GM21619 (cell line): ENCODE data around the gene STIM1.

Experiments
- ATAC-seq: cut with Tn5 transposase; IDR thresholded peaks from one replicate; pipeline ENCODE4 v1.9.1; 2021; ENCODE audit not compliant: unreplicated experiment

The STIM1 gene

DNA sequence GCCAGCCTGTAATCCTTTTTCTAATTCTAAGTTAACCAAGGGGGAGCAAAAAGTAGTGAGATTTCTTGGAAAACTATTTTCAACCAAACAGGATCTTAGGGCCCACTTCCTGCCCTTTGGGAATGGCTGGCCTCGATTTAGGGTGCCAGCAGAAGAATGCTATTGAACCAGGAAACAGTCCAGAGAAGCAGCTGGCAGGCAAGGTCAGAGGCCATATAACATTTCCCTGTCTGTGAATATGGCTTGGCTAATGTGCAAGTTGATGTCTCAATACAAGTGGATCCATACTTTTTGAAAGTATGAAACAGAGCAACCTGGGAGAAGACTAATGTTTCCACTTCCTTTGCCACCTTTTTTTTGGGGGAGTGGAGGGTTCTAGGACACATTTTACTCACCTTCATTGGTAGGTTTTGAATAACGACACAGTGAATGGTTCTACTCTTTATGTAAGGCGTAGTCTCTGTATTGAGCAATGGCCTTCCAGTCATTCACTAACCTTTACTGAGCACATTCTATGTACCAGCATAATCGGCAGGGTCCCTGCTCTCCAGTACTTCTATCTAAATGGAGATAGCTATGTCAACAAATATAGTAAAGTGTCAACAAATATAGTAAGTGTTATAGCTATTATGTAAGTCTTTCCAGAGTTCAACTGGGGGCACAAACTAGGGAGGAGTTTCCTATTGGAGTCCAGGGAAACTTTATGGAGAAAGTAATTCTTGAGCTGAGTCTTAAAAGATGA lies 204.9 kb downstream of the STIM1 start:
- ATAC-seq: no peak

DNA sequence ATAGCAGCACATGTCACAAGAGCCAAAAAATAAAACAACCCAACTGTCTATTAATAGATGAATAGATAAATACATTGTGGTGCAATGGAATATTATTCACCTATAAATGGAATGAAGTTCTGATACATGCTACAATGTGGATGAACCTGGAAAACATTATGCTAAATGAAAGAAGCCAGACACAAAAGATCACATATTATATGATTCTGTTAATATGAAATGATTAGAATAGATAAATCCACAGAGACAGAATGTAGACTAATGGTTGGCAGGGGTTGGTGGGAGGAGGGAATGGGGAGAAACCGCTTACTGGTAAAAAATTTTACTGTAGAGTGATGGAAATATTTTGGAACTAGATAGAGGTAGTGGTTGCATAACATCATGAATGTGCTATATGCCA lies 206.2 kb downstream of the STIM1 start:
- no peak for ATAC-seq

DNA sequence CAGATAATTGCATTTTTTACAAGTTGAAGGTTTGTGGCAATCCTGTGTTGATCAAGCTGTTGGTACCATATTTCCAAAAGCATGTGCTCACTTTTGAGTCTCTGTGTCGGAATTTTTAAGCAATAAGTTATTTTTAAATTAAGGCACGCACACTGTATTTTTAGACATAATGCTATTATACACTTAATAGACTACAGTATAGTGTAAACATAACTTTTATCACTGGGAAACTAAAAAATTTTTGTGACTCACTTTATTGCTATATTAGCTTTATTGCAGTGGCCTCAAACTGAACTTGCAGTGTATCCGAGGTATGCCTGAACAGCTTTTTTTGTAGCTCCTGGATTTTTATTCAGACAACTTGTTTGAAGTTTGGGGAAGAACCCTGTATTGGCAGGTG lies 207.9 kb downstream of the STIM1 start:
- ATAC-seq: no peak

DNA sequence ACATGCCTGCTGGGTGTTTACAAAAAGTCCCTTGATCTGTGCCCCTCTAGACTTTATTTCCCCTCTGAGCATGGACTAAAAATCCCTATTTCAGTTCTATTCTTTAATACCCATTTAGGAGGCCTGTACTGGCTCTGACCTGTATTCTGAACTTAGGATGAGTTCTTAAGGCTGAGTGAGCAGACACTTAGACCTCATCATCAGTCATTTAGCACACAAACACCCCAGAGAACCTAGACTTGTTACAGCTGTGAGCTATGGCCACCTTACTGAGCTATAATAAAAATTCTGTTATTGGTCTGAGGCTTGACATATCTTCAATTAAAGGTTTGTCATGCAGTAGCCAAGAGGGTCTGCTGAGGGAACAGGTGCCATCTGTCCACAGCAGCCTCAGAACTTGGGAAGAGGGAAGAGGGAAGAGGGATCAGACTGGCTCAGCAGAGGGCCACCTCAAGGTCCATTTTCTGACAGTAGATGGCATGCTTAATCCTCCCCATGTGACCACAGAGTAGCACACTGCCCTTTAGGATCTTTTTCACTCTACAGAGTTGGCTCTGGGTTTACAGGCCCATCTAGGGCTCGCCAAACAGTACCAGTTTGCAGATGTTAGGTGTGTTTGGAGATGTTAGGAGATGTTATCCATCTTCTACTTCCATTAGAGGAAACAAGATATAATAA lies 209.0 kb downstream of the STIM1 start:
- ATAC-seq: no peak

DNA sequence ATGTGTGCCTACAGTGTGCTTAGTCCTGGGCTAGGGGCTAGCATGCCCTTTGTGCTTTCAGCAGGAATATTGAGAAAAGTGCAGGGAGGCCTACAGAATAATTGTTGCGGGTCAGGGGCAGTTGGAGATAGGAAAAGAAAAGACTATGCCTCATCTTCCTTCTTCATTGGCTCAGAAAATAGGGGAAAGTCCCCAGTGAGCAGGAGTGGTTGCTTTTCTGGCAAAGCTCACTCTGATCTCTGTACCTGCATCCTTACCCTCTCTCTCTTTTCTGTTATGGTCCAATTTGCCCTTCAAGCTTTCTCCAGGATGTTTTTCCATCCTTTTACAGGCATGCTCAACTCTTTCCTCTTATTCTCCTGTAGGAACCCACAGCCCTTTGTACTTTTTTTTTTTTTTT lies 209.6 kb downstream of the STIM1 start:
- no peak for ATAC-seq

DNA sequence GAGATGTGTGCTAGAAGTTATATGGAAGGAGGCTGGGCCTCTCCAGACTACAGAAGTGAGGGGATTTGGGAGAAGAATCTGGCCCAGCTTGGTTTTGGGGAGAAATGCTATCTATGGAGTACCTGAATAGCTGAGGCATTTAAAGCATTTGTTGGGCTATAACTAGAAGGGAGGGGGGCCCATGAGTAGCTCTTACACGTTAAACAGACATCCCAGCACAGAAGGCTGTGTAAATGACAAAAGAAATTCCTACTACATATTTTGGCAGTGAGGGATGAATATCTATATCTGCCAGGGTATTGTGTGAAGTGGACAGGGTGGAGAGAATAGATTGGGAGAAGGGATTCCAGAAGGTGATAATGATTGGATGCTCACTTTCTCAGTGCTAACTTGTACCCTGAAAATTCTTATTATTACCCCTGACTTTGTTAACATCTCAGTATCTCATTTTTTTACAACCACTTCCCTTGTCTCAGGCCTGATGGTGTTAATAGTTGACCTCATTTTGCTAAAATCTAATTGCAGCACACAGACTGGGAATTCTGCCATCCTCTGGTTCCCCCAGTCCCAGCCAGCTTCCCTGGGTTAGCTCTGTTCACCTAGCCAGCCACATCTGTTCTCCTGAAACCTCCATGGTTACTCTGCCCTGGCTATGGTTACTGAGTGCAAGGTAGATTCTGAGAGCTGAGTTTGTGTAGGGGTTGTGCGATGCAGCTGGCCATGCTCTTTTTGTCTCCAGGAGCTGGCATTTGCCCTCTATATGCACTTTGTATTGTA lies 210.3 kb downstream of the STIM1 start:
- ATAC-seq: no peak

DNA sequence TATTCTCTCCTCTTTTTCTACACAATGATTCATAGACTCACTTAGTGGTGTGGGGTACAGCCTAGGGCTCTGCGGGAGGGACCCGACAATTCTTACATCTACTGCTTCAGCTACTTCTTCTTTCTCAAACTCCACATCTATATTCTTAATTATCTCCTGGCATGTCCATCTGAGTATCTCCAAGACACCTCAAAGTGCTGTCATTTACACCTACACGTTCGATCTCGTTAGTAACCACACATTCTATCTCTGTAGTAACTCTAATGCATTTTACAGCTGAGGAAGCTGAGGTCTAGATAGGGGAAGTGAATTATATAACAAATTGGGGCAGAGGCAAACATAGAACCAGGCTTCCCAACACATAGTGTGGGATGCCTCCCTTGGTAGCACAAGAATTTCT lies 211.4 kb downstream of the STIM1 start:
- no peak for ATAC-seq

DNA sequence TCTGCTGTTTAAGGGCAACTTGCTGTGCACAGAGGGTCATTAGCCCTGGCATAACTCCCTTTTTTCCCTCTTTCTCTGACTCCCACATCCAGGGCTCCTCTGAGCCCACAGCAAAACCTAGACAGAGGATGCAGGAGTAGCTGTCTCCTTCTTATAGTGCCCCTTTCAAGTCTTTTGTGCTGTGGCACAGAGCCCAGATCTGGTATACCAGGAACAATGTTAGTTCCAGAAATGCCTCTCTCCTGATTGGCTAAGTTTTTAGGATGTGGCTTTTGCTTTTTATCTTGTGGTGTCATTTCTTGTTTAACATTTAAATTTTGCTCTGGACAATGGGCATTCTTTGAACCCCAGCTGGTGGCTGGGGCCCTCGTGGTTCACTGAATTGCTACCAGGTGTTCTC lies 213.5 kb downstream of the STIM1 start:
- ATAC-seq: no peak

DNA sequence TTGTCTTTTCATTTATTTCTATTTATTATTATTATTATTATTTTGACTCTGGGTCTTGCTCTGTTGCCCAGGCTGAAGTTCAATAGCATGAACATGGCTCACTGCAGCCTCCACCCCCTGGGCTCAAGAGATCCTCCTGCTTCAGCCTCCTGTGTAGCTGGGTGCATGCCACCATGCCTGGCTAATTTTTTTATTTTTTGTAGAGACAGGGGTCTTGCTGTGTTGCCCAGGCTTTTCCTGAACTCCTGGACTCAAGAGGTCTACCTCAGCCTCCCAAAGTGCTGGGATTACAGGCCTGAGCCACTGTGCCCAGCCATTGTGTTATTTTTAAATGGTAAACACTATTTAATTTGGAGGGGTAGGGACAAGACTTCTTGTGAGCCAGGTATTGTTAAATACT lies 215.9 kb downstream of the STIM1 start:
- ATAC-seq: no peak

DNA sequence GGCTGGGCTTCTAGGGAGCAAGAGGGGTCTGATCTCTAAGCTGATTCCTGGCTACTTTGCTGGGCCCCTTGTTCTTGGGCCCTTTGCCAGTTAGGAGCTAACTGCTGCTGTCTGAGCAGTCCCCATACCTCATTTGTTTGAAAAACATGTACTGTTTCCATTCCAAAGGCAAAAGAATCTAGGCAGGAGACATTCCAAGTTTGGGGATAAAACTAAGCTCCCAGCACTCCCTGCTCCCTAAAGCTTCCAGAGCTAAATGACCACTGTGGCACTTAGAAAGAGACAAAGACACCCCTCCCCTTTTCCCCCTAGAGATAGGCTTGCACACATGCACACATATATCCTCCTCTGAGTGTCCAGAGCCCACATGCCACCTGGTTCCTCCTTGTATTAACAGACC lies 216.4 kb downstream of the STIM1 start:
- no peak for ATAC-seq

DNA sequence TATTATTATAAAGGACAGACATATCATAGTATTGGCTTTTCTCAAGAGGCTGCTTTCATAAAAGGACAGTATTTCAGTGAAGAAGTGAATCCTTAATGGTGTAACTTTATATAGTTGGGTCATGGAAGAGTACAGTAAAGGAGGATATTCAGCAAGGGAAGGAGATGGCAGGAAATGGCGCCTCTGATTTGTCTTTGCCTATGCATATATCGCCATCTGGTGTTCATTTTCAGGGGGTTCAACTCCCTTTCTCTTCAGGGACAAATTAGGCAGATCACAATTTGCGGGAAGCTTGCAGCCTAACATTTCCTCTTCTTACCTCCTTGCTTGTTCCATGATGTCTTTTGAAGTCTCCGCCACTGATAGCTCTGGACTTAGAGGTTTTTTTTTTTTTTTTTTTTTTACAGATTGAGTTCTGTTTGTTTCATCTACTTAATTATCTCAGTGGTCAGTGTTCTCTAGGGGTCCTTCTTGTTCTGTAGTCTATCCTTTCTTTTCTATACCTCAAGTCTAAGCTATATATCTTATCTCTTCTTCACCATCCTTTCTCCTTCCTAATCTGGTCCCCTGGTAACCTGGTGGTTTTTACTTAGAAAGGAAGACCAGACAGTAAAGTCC lies 217.3 kb downstream of the STIM1 start:
- no peak for ATAC-seq

DNA sequence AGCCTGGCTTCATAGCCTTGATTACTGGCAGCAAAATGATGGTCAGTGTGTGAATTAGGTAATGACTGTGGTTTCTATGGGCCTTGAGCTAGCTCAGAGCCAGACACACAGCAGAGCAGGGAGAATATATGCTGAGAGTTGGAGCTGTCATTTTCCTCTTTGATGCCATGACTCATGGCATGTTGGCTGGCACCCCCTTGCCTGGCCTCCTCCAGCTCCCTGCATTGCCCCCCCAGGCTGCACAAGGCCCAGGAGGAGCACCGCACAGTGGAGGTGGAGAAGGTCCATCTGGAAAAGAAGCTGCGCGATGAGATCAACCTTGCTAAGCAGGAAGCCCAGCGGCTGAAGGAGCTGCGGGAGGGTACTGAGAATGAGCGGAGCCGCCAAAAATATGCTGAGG lies 218.8 kb downstream of the STIM1 start:
- no peak for ATAC-seq

DNA sequence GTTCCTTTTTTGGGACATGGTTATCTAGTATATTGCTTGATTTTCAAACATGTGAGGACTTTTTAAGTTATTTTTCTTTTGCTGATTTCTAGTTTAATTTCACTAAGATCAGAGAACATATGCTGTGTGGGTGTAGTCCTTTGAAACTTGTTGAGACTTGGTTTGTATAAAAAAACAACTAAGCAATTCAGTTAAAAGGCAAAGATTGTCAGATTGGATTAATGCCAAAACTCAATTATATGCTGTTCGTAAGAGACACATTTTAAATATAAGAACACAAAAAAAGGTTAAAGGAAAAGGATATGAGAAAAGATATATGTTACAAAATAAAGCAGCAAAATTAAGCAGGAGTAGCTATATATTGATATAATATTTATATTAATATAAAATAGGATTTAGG lies 221.3 kb downstream of the STIM1 start:
- no peak for ATAC-seq

DNA sequence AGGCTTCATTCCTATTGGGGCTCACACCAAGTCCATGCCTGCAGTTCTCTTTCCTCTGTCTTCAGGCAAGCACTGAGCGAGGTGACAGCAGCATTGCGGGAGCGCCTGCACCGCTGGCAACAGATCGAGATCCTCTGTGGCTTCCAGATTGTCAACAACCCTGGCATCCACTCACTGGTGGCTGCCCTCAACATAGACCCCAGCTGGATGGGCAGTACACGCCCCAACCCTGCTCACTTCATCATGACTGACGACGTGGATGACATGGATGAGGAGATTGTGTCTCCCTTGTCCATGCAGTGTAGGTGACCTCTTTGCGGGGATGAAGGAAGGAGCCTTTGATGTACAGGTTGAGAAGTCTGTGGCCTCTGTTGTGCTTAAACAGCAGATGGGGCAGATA lies 227.7 kb downstream of the STIM1 start:
- ATAC-seq: no peak

DNA sequence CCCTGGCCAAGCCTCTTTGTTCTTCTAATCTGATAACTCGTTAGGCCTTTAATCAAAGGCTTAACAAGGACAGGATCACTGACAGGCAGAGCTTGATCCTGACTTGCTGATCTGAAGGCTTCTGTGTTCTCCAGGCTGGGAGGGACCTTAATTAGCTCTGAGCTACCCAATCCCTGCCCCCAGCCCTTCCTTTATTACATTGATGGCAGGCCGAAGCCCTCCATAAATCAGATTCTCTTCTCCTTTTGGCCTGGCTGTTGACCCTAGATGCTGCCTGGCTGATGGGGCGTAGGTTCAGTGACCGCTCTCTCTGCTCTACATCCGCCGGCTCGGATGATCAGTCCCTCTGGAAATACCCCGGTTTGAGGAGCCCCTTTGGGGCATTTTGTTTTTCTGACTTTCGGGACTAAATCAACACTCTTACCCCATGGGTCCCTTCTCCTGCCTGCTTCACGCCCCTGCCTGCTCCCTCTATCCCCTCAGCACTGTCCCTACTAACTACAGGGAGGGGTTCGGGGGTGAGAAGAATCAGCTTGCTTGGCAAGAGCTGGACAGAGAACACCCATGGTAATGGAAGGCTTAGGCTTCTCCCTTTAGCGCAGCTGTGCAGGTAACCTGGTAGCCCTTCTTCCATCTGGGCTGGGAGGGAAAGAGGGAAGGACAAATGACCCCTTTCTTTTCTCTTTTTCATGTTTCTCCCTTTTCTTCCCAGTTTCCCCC lies 229.1 kb downstream of the STIM1 start:
- ATAC-seq: no peak

DNA sequence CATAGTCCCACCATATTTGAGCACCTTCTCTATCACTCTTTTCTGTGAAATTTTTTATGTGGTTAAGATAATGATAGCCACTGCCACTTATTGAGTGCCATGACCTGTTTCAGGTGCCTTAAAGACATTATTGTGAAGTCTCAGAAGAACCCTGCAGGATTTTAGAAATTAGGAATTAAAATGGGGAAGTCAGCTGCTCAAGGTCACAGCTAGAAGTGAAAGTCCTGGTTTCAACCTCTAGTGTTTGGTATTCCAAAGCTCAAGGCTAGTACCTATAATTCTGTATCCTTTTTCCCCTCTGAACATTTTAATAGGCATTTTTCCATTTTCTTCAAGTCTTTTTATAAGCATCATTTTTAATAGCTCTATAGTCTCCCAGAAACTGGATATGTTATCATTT lies 230.1 kb downstream of the STIM1 start:
- ATAC-seq: no peak

DNA sequence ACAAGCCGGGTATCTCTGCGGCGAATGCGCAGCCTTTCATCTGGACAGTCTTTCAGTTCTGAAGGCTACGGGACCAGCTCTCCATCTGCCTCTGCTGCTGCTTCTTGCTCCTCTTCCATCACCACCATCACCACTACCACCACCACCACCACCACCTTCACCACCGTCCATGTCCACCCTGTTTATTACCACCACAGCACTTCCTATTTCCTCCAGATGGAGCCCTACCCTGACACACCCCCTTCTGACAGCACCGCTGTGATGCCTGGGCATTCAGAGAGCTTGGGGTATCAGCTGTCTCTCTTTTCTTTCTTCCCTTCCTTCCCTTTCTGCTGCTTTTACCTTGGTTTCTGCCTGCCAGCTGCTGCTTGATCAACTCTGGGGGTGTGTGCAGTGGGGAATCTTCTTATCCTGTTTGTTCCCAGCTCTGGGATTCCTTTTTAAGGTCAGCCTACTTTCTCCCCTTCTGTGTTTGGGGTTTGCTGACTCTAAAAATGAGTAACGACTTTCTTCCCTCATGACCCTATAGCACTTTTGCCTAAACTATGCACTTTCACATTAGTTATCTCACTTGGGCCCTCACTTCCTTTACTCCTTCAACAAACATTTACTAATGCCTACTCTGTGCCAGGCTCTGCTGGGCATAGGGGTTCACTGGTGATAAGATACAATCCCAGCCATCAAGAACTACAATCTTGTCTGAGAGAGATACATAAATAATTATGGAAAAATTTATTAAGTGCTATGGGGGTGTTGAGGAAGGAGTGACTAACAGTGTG lies 231.3 kb downstream of the STIM1 start:
- ATAC-seq: no peak

DNA sequence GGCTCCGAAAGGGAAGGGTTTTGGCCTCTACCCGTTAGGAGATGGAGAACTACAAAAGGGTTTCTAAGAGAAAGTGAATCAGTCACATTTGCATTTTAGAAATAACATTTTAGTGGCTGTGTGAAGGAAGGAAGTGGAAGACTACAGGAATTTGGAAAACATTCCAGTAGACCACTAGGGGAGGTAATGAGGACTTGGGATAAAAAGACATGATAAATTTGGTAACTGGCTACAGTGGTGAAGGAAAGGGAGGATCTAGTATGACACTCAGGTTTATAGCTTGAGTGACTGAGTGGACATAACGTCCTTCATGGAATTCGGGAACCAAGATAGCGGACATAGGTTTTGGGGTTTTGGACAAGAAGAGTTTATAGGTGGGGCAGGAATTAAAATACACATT lies 232.1 kb downstream of the STIM1 start:
- ATAC-seq: no peak

DNA sequence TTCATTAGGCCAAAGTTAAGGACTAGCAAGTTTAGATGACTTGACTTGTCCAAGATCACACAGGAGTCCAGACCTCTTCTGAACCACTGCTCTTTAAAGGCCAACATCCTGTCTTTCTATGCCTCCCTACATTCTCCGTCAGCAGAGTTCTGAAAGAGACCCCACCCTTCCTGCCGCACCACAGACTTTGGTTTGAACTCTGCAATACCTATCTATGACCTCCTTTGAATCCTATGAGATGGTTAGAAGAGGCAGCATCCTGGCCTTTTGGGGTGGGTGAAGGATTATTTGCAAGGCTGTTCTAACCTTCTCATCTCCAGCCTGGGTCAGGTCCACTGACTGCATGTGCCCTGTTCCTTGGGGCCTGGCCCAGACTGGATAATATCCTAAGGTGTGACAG lies 234.8 kb downstream of the STIM1 start:
- ATAC-seq: no peak

DNA sequence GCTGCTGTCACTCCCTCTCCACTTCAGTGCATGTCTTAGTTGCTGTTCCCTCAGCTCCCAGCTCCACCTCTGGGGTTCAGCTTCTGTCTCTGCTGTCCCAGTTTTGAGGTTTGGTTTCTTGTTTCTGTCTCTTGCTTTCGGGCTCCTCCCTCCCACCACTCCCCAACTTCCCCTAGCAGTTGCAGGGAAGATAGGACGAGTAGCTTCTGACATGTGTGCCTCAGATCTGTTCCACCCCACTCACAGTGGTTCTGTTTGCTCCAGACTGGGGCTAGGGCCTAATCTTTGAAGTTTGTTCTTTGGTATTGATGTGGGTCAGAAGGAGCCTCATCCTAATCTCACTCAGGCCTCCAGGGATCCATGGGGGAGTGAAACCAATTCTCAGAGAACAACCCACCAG lies 236.6 kb downstream of the STIM1 start:
- no peak for ATAC-seq
